ENCODE data around the gene LSM14A.
A peak's percentile ranks its signal among the peaks of the same experiment; 100 is the strongest.
"Not testable (repeated sequence)": the region's sequence is repeated elsewhere in the genome, so short reads cannot be mapped to it uniquely, and the experiment has no call there.

Gene LSM14A

GRCh38 chr19:34248941-34249340, 76.6 kb downstream of the LSM14A start:
- no peak overlapping the region for H3K4me3 ChIP-seq (replicated peaks; ENCODE audit: low read depth, low read length)
- no peak for DNase-seq (ENCODE audit: low read depth)
- TF ChIP-seq CTCF (IDR thresholded peaks at IDR 0.05; ENCODE audit: low read length, missing control alignments), result no peak

- not testable (repeated sequence) for DNase-seq (ENCODE audit: low read depth); H3K4me3 ChIP-seq (replicated peaks; ENCODE audit: low read depth, low read length)
These were observed 80.9 kb downstream of the LSM14A start for GRCh38 chr19:34253167-34253566.

- H3K4me3 ChIP-seq (replicated peaks; ENCODE audit: low read depth, low read length), result peak overlapping the region; percentile 78
- DNase-seq (ENCODE audit: low read depth), result not testable (repeated sequence)
These were observed 81.4 kb downstream of the LSM14A start for GRCh38 chr19:34253681-34254045.

GRCh38 chr19:34254046-34254697, 81.9 kb downstream of the LSM14A start, which contains the start of gene GARRE1:
GARRE1 (plus strand) TSS chr19:34254554; CDS start chr19:34300474, 45,920 bp downstream.
- peak within 1 kb of the TSS; percentile 78 for H3K4me3 ChIP-seq (replicated peaks; ENCODE audit: low read depth, low read length)
- no peak for TF ChIP-seq CTCF (IDR thresholded peaks at IDR 0.05; ENCODE audit: low read length, missing control alignments)
- peak; percentile 56 for DNase-seq (ENCODE audit: low read depth)

GRCh38 chr19:34254698-34255432, 82.6 kb downstream of the LSM14A start:
- TF ChIP-seq CTCF (IDR thresholded peaks at IDR 0.05; ENCODE audit: low read length, missing control alignments), result no peak
- peak; percentile 36 for DNase-seq (ENCODE audit: low read depth)
- H3K4me3 ChIP-seq (replicated peaks; ENCODE audit: low read depth, low read length), result peak overlapping the region; percentile 78

GRCh38 chr19:34255546-34255945, 83.2 kb downstream of the LSM14A start:
- no peak for DNase-seq (ENCODE audit: low read depth)
- no peak for TF ChIP-seq CTCF (IDR thresholded peaks at IDR 0.05; ENCODE audit: low read length, missing control alignments)
- H3K4me3 ChIP-seq (replicated peaks; ENCODE audit: low read depth, low read length), result peak overlapping the region; percentile 78

GRCh38 chr19:34256835-34257558, 84.7 kb downstream of the LSM14A start:
- TF ChIP-seq CTCF (IDR thresholded peaks at IDR 0.05; ENCODE audit: low read length, missing control alignments), result no peak
- H3K4me3 ChIP-seq (replicated peaks; ENCODE audit: low read depth, low read length), result no peak overlapping the region
- no peak for DNase-seq (ENCODE audit: low read depth)
